ENCODE measurements around the gene HHATL.
A peak's percentile ranks its signal among the peaks of the same experiment; 100 is the strongest.

Gene HHATL

GRCh38 chr3:42702066-42702951, at the start of gene HHATL:
Gene HHATL, minus strand, starts transcription at chr3:42702798. Its CDS starts 1,972 bp downstream, at chr3:42700826.
- no peak for DNase-seq

- no peak for DNase-seq
Measured at GRCh38 chr3:42751609-42752008, 49.0 kb upstream of the HHATL start.

GRCh38 chr3:42750834-42751233, 48.2 kb upstream of the HHATL start:
- no peak for DNase-seq

GRCh38 chr3:42749753-42750231, 47.2 kb upstream of the HHATL start:
- peak; percentile 27 for DNase-seq

GRCh38 chr3:42749025-42749752, 46.6 kb upstream of the HHATL start:
- DNase-seq, result no peak

GRCh38 chr3:42747581-42747980, 45.0 kb upstream of the HHATL start:
- peak; percentile 11 for DNase-seq

GRCh38 chr3:42746455-42747450, 44.2 kb upstream of the HHATL start:
- DNase-seq, result no peak

- DNase-seq, result no peak
Measured at GRCh38 chr3:42745776-42746454, 43.3 kb upstream of the HHATL start.

GRCh38 chr3:42745291-42745745, 42.7 kb upstream of the HHATL start:
- DNase-seq, result no peak

- DNase-seq, result no peak
Measured at GRCh38 chr3:42743204-42743995, 40.8 kb upstream of the HHATL start.

GRCh38 chr3:42742688-42743087, 40.1 kb upstream of the HHATL start:
- DNase-seq, result no peak

- DNase-seq, result no peak
Measured at GRCh38 chr3:42742259-42742658, 39.7 kb upstream of the HHATL start.

- DNase-seq, result no peak
Measured at GRCh38 chr3:42741796-42742195, 39.2 kb upstream of the HHATL start.

- DNase-seq, result no peak
Measured at GRCh38 chr3:42739401-42740158, 37.0 kb upstream of the HHATL start.

- no peak for DNase-seq
Measured at GRCh38 chr3:42736531-42736930, 33.9 kb upstream of the HHATL start.

- no peak for DNase-seq
Measured at GRCh38 chr3:42736081-42736480, 33.5 kb upstream of the HHATL start.

GRCh38 chr3:42735615-42736014, 33.0 kb upstream of the HHATL start:
- DNase-seq, result no peak

- no peak for DNase-seq
Measured at GRCh38 chr3:42735019-42735418, 32.4 kb upstream of the HHATL start.

- DNase-seq, result no peak
Measured at GRCh38 chr3:42734263-42734860, 31.8 kb upstream of the HHATL start.

Data from activated CD4-positive, alpha-beta T cell treated with anti-CD3 and anti-CD28 coated beads for 48 hours (primary cell).